Activated T-cell treated with anti-CD3 and anti-CD28 coated beads for 1 hour (primary cell): Measurements from ENCODE around the gene TMEM95.
A peak's percentile ranks its signal among the peaks of the same experiment; 100 is the strongest.

Source experiments
- DNase-seq: peaks from one replicate; pipeline ENCODE4 v3.0.0-alpha.2; 2020; ENCODE audit warnings: low read depth

The TMEM95 gene

GRCh38 chr17:7379134-7379533 is 24.2 kb downstream of the TMEM95 start:
- DNase-seq = no peak

DNA sequence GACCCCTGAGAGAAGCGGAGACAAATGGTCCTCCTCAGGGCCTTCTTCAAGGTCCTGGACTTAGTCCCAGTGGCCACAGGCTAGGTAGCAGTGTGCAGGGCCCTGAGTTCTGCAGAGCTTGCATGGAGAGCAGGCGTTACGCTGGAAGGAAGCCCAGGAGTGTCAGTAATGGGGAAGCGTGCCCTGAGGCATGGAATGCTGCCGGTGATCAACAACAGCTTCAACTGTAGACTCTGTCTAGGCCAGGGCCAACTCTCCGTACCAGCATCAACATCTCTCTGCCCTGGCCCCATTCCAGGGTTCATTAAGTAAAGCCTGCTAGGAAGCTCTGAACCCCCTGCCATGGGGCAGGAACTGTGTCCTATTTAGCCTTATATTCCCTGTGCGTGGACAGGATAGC is 25.4 kb downstream of the TMEM95 start:
- DNase-seq = no peak

GRCh38 chr17:7380855-7381683 is 26.1 kb downstream of the TMEM95 start, which contains the start of gene TNK1:
Gene TNK1 (plus strand): TSS chr17:7381089. CDS start chr17:7382927, 1,838 bp downstream.
- DNase-seq = no peak

DNA sequence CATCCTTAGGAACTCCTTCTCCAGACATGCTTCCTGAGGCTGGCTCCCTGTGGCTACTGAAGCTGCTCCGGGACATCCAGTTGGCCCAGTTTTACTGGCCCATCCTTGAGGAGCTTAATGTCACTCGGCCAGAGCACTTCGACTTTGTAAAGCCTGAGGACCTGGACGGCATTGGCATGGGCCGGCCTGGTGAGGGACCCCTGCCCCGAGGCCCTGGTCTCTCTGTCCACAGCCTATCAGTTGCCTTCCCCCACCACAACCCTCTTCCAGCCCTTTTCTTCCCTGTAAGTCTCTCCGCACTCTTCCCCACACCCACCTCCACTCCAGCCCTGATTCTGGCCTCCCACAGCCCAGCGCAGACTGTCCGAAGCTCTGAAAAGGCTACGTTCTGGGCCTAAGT is 27.9 kb downstream of the TMEM95 start:
- DNase-seq = no peak

GRCh38 chr17:7383371-7383741 is 28.4 kb downstream of the TMEM95 start:
- DNase-seq = no peak

DNA sequence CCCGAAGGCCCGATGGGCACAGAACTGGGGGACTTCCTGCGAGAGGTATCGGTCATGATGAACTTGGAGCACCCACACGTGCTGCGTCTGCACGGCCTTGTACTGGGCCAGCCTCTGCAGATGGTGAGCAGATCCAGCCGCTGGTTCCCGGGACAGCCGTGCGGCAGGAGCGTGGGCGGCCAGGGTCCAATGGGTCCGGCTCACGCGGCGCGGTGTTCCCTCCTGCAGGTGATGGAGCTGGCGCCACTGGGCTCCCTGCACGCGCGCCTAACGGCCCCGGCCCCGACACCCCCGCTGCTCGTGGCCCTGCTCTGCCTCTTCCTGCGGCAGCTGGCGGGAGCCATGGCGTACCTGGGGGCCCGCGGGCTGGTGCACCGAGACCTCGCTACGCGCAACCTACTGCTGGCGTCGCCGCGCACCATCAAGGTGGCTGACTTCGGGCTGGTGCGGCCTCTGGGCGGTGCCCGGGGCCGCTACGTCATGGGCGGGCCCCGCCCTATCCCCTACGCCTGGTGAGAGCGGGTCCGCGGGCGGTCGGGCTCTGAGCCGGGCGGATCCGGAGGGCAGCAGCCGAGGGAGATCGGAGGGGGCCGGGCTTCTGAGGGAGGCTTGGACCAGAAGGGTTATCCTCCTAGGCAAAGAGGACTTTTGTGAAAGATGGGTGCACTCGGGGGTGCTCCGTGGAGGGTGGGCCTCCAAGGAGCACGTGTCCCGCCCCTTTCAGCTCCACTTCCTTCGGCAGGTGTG is 29.0 kb downstream of the TMEM95 start:
- peak; percentile 67 for DNase-seq

- no peak for DNase-seq
Observed at GRCh38 chr17:7384489-7385081, 29.6 kb downstream of the TMEM95 start.

- DNase-seq = no peak
Observed at GRCh38 chr17:7388856-7389255, 33.9 kb downstream of the TMEM95 start.

GRCh38 chr17:7389924-7390910 is 35.3 kb downstream of the TMEM95 start:
- no peak for DNase-seq

GRCh38 chr17:7391307-7391706 is 36.4 kb downstream of the TMEM95 start:
- DNase-seq = no peak

- no peak for DNase-seq
Observed at GRCh38 chr17:7392696-7393612, 38.0 kb downstream of the TMEM95 start.

GRCh38 chr17:7393613-7394451 is 38.9 kb downstream of the TMEM95 start:
- peak; percentile 53 for DNase-seq

DNA sequence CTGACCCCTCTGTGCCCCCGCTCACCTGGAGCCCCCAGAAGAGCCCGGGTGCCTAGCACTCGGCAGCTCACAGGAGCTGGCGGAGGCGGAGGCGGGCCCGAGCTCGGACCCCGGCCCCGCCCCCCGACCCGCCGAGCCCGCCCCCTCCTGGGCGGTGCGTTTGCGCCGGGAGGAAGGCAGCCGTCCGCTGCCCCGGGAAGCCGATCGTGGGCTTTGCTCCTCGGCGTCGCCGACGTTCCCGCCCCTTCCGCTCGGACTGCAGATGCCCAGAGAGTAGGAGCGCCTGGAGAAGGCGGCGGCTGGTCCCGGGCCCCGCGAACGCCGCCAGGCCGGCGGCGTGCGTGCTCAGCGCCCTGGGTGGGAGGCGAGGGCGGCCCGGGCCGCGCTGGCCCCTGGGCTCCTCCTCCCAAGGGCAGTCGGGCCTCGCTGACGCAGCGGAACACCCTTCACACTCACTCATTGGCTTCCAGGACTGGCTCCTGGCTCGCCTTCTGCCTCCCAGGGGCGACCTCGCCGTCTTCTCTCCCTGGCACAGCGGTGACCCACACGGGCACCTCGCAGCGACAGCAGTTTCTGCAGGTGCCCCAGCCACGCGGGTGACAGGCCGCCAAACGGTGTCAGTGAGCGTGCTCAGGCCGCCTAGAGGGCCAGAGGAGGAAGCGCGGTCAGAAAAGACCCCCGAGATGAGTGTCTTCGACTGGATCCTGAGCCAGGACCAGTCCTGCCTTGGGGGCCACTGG is 39.7 kb downstream of the TMEM95 start, which contains the start of gene PLSCR3:
Gene PLSCR3 (minus strand): TSS at position 74 of the 740 bp plus-strand sequence. CDS start 415 bp downstream, outside the sequence.
- peak; percentile 76 for DNase-seq

GRCh38 chr17:7396147-7396546 is 41.2 kb downstream of the TMEM95 start:
- no peak for DNase-seq

DNA sequence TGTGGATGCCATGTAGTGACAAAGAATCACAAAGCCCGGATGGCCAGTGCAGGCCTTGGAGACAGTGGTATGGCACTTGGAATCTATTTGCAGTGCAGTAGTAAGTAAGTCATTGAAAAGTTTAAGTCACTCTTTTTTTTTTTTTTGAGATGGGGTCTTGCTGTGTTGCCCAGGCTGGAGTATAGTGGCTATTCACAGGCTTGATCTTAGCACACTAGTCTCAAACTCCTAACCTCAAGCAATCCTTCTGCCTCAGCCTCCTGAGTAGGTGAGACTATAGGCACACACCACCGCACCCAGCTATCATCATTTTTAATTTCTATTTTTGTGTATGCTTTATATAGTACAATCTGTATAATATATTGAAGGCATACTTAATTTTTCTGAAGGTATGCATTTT is 43.7 kb downstream of the TMEM95 start:
- no peak for DNase-seq

GRCh38 chr17:7403043-7403726 is 48.2 kb downstream of the TMEM95 start:
- no peak for DNase-seq

DNA sequence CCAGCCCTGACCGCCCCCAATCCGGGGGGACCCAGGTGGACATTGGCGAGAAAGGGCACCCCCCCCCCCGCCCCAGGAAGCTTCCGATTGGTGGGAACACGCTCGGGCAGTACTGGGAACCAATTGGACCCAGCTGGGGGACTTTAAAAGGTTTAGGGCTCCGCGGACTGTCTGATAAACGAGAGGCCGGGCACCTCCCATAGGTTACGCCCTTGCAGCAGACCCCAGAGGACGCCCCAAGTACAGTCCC is 48.7 kb downstream of the TMEM95 start:
- DNase-seq = no peak

DNA sequence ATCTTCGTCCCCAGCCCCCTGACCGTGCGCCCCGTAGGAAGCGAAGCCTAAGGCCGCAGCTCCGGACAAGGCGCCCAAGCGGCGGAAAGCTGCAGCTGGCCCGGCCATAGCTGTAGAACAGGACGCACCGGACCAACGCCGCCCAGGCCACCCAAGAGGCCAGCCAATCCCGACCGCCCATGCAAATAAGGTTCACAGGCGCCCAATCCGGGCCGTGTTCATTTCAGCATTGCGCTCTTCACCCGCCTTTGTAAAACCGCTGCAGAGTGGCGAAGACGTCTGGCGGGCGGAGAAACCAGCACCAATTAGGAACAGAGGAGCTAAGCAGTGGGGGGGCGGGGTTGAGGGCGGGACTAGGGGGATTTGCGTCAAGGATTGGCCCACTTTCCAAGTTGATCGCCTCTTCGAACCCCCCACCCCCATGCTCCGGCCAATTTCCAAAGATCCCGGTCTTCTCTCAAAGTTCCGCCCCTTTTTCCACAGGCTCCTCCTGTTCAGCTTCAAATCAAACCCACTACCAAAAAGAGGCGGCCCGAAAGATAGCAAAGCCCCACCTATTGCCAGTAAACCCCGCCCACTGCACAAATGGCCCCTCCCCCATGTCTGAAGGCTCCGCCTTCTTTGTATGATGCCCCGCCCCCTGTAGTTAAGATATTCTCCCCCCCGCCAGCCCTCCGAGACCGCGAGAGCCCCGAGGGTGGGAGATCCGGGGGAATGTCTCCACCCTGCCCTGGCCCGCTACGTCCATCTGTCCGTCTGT is 49.2 kb downstream of the TMEM95 start, which contains the start of gene TMEM256:
Gene TMEM256 (minus strand): TSS at position 121 of the 760 bp plus-strand sequence. CDS start 13 bp downstream, at position 108.
- DNase-seq = peak; percentile 89
